GM20000 (cell line): Measurements from ENCODE around the gene FTCDNL1.

Source experiments
- DNase-seq: peaks from one replicate; pipeline ENCODE4 v3.0.0; 2012; ENCODE audit warnings: low spot score
- TF ChIP-seq, protein P1 (sequence below): IDR thresholded peaks from 2 replicates; pipeline ENCODE4 v1.5.1; 2012; ENCODE audit warnings: mild to moderate bottlenecking, control low read depth; ENCODE audit errors: extremely low read depth, missing control alignments

FTCDNL1 gene

DNA sequence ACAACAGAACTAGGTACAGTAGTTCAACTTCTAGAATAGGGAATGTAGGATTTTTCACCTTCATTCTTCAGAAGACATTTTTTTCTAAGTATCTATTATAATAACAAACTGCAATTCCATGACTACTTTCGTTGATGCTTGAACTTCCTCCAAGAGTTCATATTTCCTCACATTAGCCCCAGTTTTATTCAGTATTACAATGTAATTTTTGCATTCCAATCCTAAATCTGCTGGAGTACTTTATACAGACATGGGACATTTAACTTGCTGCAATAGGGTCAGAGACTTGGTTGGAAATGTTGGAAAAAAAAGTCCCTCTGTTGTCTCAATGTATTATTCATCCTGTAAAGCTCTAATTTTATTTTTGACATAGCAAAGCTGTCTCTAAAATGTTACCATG is 19.6 kb upstream of the FTCDNL1 start:
- TF ChIP-seq, protein P1, sequence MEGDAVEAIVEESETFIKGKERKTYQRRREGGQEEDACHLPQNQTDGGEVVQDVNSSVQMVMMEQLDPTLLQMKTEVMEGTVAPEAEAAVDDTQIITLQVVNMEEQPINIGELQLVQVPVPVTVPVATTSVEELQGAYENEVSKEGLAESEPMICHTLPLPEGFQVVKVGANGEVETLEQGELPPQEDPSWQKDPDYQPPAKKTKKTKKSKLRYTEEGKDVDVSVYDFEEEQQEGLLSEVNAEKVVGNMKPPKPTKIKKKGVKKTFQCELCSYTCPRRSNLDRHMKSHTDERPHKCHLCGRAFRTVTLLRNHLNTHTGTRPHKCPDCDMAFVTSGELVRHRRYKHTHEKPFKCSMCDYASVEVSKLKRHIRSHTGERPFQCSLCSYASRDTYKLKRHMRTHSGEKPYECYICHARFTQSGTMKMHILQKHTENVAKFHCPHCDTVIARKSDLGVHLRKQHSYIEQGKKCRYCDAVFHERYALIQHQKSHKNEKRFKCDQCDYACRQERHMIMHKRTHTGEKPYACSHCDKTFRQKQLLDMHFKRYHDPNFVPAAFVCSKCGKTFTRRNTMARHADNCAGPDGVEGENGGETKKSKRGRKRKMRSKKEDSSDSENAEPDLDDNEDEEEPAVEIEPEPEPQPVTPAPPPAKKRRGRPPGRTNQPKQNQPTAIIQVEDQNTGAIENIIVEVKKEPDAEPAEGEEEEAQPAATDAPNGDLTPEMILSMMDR, result no peak

DNA sequence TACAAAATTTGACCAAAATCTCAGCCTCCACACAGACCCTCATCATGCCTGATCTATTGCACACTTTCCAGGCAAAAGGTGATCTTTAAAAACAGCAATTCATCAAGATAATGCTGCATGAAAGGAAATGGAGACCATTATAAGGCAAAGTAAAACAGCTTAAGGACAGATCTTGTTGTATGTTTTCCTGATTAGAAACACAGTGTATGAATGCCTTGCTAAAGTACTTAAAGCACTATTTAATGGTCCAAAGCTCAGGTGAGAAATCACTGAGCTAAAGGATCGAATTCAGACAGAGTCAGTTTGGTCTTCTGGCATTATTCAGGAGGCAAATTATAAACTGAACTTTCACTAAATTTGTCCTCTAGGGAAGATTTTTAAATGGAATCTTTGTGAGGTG is 18.7 kb upstream of the FTCDNL1 start:
- no peak for DNase-seq
- TF ChIP-seq, protein P1, result no peak

More for the DNA sequence above, 19.6 kb upstream of the FTCDNL1 start:
- DNase-seq, result no peak

DNA sequence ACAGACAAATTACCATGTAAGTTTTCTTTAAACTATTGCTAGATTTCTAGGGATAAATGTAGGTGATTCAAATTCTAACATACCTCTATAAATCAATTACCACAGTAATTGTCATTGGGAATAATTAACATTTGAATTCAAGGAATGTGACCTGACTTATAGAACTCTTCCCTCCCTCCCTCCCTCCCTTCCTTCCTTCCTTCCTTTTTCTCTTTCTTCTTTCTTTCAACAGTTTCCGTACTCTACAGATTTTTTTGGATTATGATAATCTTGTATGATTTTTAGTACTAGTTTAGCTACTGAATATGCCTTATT is 18.2 kb upstream of the FTCDNL1 start:
- TF ChIP-seq, protein P1, result no peak
- DNase-seq, result no peak

DNA sequence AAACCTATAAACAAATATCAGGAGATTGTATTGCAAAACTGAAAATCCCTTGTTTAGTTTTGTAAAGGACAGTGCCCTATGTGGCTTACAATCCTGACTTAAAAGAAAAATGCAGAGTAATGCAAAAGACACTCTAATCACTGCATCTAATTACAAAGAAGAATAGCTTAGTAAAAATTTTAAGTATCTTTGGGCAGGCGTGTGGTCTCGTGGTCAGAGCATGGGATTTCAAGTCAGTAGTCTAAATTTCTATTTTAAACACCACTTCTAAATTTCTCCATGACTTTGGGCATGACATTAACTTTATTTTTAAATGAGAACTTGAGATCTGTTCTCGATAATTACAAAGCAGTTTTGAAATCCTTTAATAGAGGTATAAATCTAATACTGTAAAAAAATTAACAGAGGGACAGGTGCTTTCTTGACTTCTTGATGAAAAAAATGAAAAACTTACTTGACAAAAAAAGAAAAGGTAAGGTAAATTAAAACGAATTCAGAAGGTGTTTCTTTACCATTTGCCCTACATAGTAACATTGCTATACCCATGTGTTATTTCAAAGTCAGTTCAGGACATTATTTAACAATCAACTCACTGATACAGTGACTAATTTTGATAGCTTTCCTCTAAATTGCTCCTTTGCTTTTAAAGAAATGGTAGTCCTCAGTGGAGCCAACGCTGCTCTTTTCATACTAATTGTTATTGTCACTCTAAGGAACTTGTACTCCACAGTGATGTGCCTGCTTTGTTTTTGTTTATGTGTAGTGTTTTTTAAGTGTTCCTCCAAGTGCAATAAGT is 17.6 kb upstream of the FTCDNL1 start:
- TF ChIP-seq, protein P1, result no peak
- no peak for DNase-seq

DNA sequence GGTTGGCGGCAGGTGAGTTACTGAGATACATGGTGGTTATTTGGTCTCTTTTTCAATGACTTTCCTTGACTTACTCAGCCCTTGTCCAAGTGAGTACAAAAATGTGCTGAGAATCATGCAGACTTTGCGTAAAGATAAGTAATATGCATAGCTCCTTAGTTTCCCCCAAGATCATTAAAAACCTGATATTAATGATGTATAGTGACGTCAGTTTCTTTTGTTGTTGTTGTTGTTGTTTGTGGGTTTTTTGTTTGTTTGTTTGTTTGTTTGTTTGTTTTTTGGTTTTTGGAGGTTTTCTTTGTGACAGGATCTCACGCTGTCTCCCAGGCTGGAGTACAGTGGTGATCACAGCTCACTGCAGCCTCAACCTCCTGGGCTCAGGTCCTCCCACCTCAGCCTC is 14.9 kb upstream of the FTCDNL1 start:
- DNase-seq, result no peak
- TF ChIP-seq, protein P1, result no peak

DNA sequence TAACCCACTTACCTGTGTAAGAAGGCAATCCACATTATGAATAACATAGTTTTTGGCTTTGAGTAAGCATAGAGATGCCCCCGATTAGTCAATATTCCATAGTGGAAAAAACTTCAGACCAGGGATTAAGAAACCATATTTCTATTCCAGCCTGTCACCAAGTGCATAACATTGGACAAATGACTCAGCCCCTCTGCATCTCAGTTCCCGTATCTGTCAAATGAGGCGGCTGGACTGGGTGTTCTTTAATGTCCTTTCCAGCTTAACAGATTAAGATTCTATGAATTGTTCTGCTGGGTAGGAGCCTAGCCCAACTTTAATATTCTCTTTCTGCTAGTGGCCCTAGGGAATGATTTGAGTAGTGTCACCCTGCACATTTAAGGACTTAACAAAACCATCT is 11.8 kb upstream of the FTCDNL1 start:
- TF ChIP-seq, protein P1, result no peak
- no peak for DNase-seq

DNA sequence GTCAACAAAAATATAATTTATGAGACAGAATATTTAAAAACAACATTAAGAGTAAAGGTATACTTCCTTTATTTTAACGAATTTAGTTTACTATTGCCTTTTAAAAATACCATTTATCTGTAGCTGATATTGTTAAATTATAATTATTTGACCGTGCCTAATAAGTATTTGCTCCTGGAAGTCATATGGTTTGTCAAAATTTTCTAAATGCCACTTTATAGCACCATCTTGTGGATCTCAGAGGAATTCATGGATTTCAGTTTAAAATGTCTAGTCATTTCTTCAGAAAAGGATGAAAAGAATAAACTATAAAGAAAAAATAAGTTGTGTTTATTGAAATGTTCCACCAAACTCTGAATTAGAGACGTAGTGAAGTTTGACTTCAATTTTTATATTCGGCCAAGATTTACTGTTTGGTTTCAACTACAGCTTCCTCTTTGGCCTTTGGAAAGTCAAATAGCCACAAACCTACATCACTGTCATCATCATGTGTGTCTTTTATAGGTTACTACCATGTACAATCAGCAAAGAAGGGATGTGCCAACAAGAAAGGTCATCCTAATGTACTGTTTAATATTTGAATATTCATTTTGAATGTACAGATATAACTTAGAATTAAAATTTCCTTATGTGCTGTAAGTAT is 10.3 kb upstream of the FTCDNL1 start:
- TF ChIP-seq, protein P1, result peak; percentile 10
- DNase-seq, result peak; percentile 29
